ENCODE measurements around the gene ACKR1.

The ACKR1 gene

DNA sequence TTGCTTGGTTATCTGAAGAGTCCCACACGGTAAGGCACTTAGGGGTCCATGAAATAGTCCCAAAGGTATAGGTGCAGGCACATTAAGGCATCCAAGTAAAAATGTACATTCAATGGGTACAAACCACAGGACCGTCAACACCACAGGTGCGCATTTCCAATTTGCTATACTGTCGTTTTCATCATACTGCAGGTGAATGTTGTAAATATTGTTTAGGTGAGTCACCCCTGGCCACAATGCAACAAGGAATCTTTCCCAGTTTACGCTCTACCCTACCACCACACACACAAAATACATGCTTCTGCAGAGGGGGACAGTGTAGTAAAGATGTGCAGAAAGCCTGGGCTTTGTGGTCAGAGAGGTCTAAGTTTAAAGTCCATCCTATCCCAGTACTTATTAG is 19.6 kb upstream of the ACKR1 start:
- H3K36me3 ChIP-seq (ENCODE audit: control insufficient read depth in 5 of 5, insufficient read depth in 5 of 5, low read length in 5 of 5), result no peaks in the 10 kb centered on the region
- peaks cover 11 to 24% (median 17%) of the 10 kb centered on the region in 5 donors for H3K27me3 ChIP-seq (ENCODE audit: control insufficient read depth in 5 of 5, insufficient read depth in 4 of 5, low read length in 5 of 5)
- no peak overlapping the region for H3K9ac ChIP-seq (ENCODE audit: low read length in 5 of 5)
- no peak overlapping the region for H3K4me3 ChIP-seq (ENCODE audit: low read depth in 1 of 5, low read length in 5 of 5)
- peaks cover 0 to 12% (median 8%) of the 10 kb centered on the region in 5 donors for H3K4me1 ChIP-seq (ENCODE audit: control insufficient read depth in 5 of 5, insufficient read depth in 5 of 5, low read length in 5 of 5)
- no peak overlapping the region for H3K27ac ChIP-seq (ENCODE audit: low read depth, low read length)
- H3K9me3 ChIP-seq (ENCODE audit: control insufficient read depth in 5 of 5, low read length in 5 of 5), result no peaks in the 10 kb centered on the region

- no peak overlapping the region for H3K9ac ChIP-seq (ENCODE audit: low read length in 5 of 5)
- no peaks in the 10 kb centered on the region for H3K9me3 ChIP-seq (ENCODE audit: control insufficient read depth in 5 of 5, low read length in 5 of 5)
- peaks cover 0 to 12% (median 8%) of the 10 kb centered on the region in 5 donors for H3K4me1 ChIP-seq (ENCODE audit: control insufficient read depth in 5 of 5, insufficient read depth in 5 of 5, low read length in 5 of 5)
- H3K4me3 ChIP-seq (ENCODE audit: low read depth in 1 of 5, low read length in 5 of 5), result no peak overlapping the region
- H3K36me3 ChIP-seq (ENCODE audit: control insufficient read depth in 5 of 5, insufficient read depth in 5 of 5, low read length in 5 of 5), result no peaks in the 10 kb centered on the region
- no peak overlapping the region for H3K27ac ChIP-seq (ENCODE audit: low read depth, low read length)
- peaks cover 10 to 22% (median 12%) of the 10 kb centered on the region in 5 donors for H3K27me3 ChIP-seq (ENCODE audit: control insufficient read depth in 5 of 5, insufficient read depth in 4 of 5, low read length in 5 of 5)
These were observed 17.6 kb upstream of the ACKR1 start for GRCh38 chr1:159187033-159187432.

- Histone ChIP-seq H3K4me1 (ENCODE audit: control insufficient read depth in 5 of 5, insufficient read depth in 5 of 5, low read length in 5 of 5) (peaks cover 0 to 12% (median 8%) of the 10 kb centered on the region in 5 donors), H3K9me3 (ENCODE audit: control insufficient read depth in 5 of 5, low read length in 5 of 5) (no peaks in the 10 kb centered on the region), H3K27me3 (ENCODE audit: control insufficient read depth in 5 of 5, insufficient read depth in 4 of 5, low read length in 5 of 5) (peaks cover 10 to 27% (median 12%) of the 10 kb centered on the region in 5 donors), H3K27ac (ENCODE audit: low read depth, low read length) (no peak overlapping the region), H3K36me3 (ENCODE audit: control insufficient read depth in 5 of 5, insufficient read depth in 5 of 5, low read length in 5 of 5) (no peaks in the 10 kb centered on the region), H3K9ac (ENCODE audit: low read length in 5 of 5) (peak overlapping the region in 1 of 5 donors; percentile 30), H3K4me3 (ENCODE audit: low read depth in 1 of 5, low read length in 5 of 5) (peak overlapping the region; percentile 29 to 51 (median 48))
These were observed 16.9 kb upstream of the ACKR1 start for GRCh38 chr1:159187647-159188374.

- Histone ChIP-seq H3K27me3 (ENCODE audit: control insufficient read depth in 5 of 5, insufficient read depth in 4 of 5, low read length in 5 of 5) (peaks cover 10 to 27% (median 12%) of the 10 kb centered on the region in 5 donors), H3K4me3 (ENCODE audit: low read depth in 1 of 5, low read length in 5 of 5) (peak overlapping the region; percentile 38 to 51 (median 48)), H3K9ac (ENCODE audit: low read length in 5 of 5) (peak overlapping the region in 1 of 5 donors; percentile 30), H3K9me3 (ENCODE audit: control insufficient read depth in 5 of 5, low read length in 5 of 5) (no peaks in the 10 kb centered on the region), H3K36me3 (ENCODE audit: control insufficient read depth in 5 of 5, insufficient read depth in 5 of 5, low read length in 5 of 5) (no peaks in the 10 kb centered on the region), H3K27ac (ENCODE audit: low read depth, low read length) (no peak overlapping the region), H3K4me1 (ENCODE audit: control insufficient read depth in 5 of 5, insufficient read depth in 5 of 5, low read length in 5 of 5) (peaks cover 0 to 12% (median 8%) of the 10 kb centered on the region in 5 donors)
These were observed 16.3 kb upstream of the ACKR1 start for GRCh38 chr1:159188375-159188788.

DNA sequence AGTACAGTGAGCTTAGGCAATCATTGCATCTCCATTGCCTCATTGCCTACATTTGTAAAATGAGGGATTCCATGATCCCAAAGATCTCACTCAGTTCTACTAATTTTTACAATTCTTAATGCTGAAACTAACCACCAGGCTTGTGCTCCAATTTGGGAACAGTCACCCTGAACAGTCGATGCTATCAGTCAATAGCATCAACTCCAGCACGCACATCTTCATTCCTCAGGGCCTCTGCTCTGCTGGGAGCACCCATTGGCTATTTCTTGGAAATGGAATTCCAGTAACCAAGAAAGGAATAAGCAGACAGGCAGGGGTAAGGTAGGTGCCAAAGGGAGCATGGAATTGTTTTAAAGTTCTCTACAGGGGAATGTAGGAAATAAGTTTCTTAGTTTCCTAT is 14.2 kb upstream of the ACKR1 start:
- Histone ChIP-seq H3K4me1 (ENCODE audit: control insufficient read depth in 5 of 5, insufficient read depth in 5 of 5, low read length in 5 of 5) (peaks cover 0 to 12% (median 8%) of the 10 kb centered on the region in 5 donors), H3K9me3 (ENCODE audit: control insufficient read depth in 5 of 5, low read length in 5 of 5) (no peaks in the 10 kb centered on the region), H3K27ac (ENCODE audit: low read depth, low read length) (no peak overlapping the region)

GRCh38 chr1:159196543-159196942 is 8.1 kb upstream of the ACKR1 start:
- H3K27me3 ChIP-seq (ENCODE audit: control insufficient read depth in 5 of 5, insufficient read depth in 4 of 5, low read length in 5 of 5), result peaks cover 0 to 12% (median 2%) of the 10 kb centered on the region in 5 donors
- no peak overlapping the region for H3K9ac ChIP-seq (ENCODE audit: low read length in 5 of 5)
- H3K4me1 ChIP-seq (ENCODE audit: control insufficient read depth in 5 of 5, insufficient read depth in 5 of 5, low read length in 5 of 5), result no peaks in the 10 kb centered on the region
- no peaks in the 10 kb centered on the region for H3K9me3 ChIP-seq (ENCODE audit: control insufficient read depth in 5 of 5, low read length in 5 of 5)
- H3K27ac ChIP-seq (ENCODE audit: low read depth, low read length), result no peak overlapping the region
- no peak overlapping the region for H3K4me3 ChIP-seq (ENCODE audit: low read depth in 1 of 5, low read length in 5 of 5)
- H3K36me3 ChIP-seq (ENCODE audit: control insufficient read depth in 5 of 5, insufficient read depth in 5 of 5, low read length in 5 of 5), result no peaks in the 10 kb centered on the region

More for the DNA sequence above, 14.2 kb upstream of the ACKR1 start:
- no peaks in the 10 kb centered on the region for H3K36me3 ChIP-seq (ENCODE audit: control insufficient read depth in 5 of 5, insufficient read depth in 5 of 5, low read length in 5 of 5)
- peaks cover 10 to 27% (median 12%) of the 10 kb centered on the region in 5 donors for H3K27me3 ChIP-seq (ENCODE audit: control insufficient read depth in 5 of 5, insufficient read depth in 4 of 5, low read length in 5 of 5)
- H3K4me3 ChIP-seq (ENCODE audit: low read depth in 1 of 5, low read length in 5 of 5), result no peak overlapping the region
- no peak overlapping the region for H3K9ac ChIP-seq (ENCODE audit: low read length in 5 of 5)

GRCh38 chr1:159197561-159198557 is 6.8 kb upstream of the ACKR1 start:
- Histone ChIP-seq H3K27me3 (ENCODE audit: control insufficient read depth in 5 of 5, insufficient read depth in 4 of 5, low read length in 5 of 5) (peaks cover 0 to 10% (median 6%) of the 10 kb centered on the region in 5 donors), H3K9me3 (ENCODE audit: control insufficient read depth in 5 of 5, low read length in 5 of 5) (no peaks in the 10 kb centered on the region), H3K4me1 (ENCODE audit: control insufficient read depth in 5 of 5, insufficient read depth in 5 of 5, low read length in 5 of 5) (peaks cover 0 to 3% (median 0%) of the 10 kb centered on the region in 5 donors), H3K9ac (ENCODE audit: low read length in 5 of 5) (no peak overlapping the region), H3K4me3 (ENCODE audit: low read depth in 1 of 5, low read length in 5 of 5) (no peak overlapping the region), H3K27ac (ENCODE audit: low read depth, low read length) (no peak overlapping the region), H3K36me3 (ENCODE audit: control insufficient read depth in 5 of 5, insufficient read depth in 5 of 5, low read length in 5 of 5) (no peaks in the 10 kb centered on the region)

DNA sequence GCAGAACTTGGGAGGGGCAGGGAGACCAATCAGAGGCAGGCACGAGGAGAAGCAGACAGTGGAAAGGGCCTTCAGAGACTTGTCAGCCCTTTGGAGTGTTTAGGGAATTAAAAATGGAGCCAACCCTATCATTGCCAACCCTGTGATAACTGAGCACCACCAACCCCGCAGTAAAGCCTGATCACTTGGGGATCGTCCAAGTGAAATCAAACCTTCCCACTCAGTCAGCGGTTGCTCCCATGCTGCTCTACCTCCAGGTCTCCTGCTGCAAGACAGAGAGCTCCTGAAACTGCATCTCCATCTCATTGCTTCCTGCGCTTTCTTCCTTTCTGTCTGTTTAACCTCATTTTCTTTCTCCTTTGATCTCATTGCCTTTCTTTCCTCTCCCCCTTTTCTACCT is 4.8 kb upstream of the ACKR1 start:
- no peaks in the 10 kb centered on the region for H3K36me3 ChIP-seq (ENCODE audit: control insufficient read depth in 5 of 5, insufficient read depth in 5 of 5, low read length in 5 of 5)
- H3K9ac ChIP-seq (ENCODE audit: low read length in 5 of 5), result no peak overlapping the region
- H3K4me1 ChIP-seq (ENCODE audit: control insufficient read depth in 5 of 5, insufficient read depth in 5 of 5, low read length in 5 of 5), result peaks cover 0 to 7% (median 0%) of the 10 kb centered on the region in 5 donors
- no peak overlapping the region for H3K4me3 ChIP-seq (ENCODE audit: low read depth in 1 of 5, low read length in 5 of 5)
- peaks cover 0 to 13% (median 10%) of the 10 kb centered on the region in 5 donors for H3K27me3 ChIP-seq (ENCODE audit: control insufficient read depth in 5 of 5, insufficient read depth in 4 of 5, low read length in 5 of 5)
- H3K9me3 ChIP-seq (ENCODE audit: control insufficient read depth in 5 of 5, low read length in 5 of 5), result no peaks in the 10 kb centered on the region
- no peak overlapping the region for H3K27ac ChIP-seq (ENCODE audit: low read depth, low read length)

DNA sequence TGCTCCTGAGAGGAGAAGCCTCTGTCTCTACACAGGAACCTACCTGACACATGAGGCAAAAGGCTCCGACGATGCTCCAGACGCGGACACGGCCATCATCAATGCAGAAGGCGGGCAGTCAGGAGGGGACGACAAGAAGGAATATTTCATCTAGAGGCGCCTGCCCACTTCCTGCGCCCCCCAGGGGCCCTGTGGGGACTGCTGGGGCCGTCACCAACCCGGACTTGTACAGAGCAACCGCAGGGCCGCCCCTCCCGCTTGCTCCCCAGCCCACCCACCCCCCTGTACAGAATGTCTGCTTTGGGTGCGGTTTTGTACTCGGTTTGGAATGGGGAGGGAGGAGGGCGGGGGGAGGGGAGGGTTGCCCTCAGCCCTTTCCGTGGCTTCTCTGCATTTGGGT is 3.9 kb upstream of the ACKR1 start:
- Histone ChIP-seq H3K4me1 (ENCODE audit: control insufficient read depth in 5 of 5, insufficient read depth in 5 of 5, low read length in 5 of 5) (peaks cover 0 to 10% (median 0%) of the 10 kb centered on the region in 5 donors), H3K9ac (ENCODE audit: low read length in 5 of 5) (no peak overlapping the region), H3K9me3 (ENCODE audit: control insufficient read depth in 5 of 5, low read length in 5 of 5) (no peaks in the 10 kb centered on the region), H3K4me3 (ENCODE audit: low read depth in 1 of 5, low read length in 5 of 5) (no peak overlapping the region), H3K27ac (ENCODE audit: low read depth, low read length) (no peak overlapping the region), H3K36me3 (ENCODE audit: control insufficient read depth in 5 of 5, insufficient read depth in 5 of 5, low read length in 5 of 5) (no peaks in the 10 kb centered on the region), H3K27me3 (ENCODE audit: control insufficient read depth in 5 of 5, insufficient read depth in 4 of 5, low read length in 5 of 5) (peaks cover 0 to 20% (median 16%) of the 10 kb centered on the region in 5 donors)

Measured in subcutaneous abdominal adipose tissue (tissue), 5 donors.